HepG2 (cell line): ENCODE data around the gene NTN5. TPM values are rescaled to one million over a fixed set of nuclear protein-coding genes. Genes with fewer than 3 reads are reported as not detected.
A peak's percentile ranks its signal among the peaks of the same experiment; 100 is the strongest.

Experiments
- ISL2 ChIP-seq: sonication (generic); formaldehyde crosslinking; IDR thresholded peaks from 2 replicates; pipeline ENCODE4 v1.5.0; 2020; ENCODE audit warnings: missing genetic modification reagents
- KAT7 ChIP-seq: IDR thresholded peaks from 2 replicates; pipeline ENCODE4 v1.6.1; 2018; ENCODE audit warnings: borderline replicate concordance, missing compliant biosample characterization
- MEF2D ChIP-seq: sonication (generic); formaldehyde crosslinking; IDR thresholded peaks from 2 replicates; pipeline ENCODE4 v1.5.1; 2020; ENCODE audit warnings: mild to moderate bottlenecking, missing genetic modification reagents
- MLX ChIP-seq: IDR thresholded peaks from 2 replicates; pipeline ENCODE4 v1.6.1; 2016
- POLR2G ChIP-seq: fragments of 200-400 bp; formaldehyde crosslinking; IDR thresholded peaks from 2 replicates; pipeline ENCODE4 v1.6.1; 2018; ENCODE audit warnings: mild to moderate bottlenecking, low read depth, low read length, moderate library complexity
- RCOR2 ChIP-seq: IDR thresholded peaks from 2 replicates; pipeline ENCODE4 v1.6.1; 2016; ENCODE audit warnings: missing biosample characterization, missing genetic modification reagents
- TFDP1 ChIP-seq: IDR thresholded peaks from 2 replicates; pipeline ENCODE4 v1.6.1; 2016; ENCODE audit warnings: missing compliant biosample characterization, missing genetic modification reagents, borderline replicate concordance
- ZBTB21 ChIP-seq: sonication (generic); formaldehyde crosslinking; IDR thresholded peaks from 2 replicates; pipeline ENCODE4 v1.4.0; 2020; ENCODE audit warnings: missing genetic modification reagents
- ZBTB4 ChIP-seq: sonication (generic); formaldehyde crosslinking; IDR thresholded peaks from 2 replicates; pipeline ENCODE4 v1.4.0; 2020; ENCODE audit warnings: missing genetic modification reagents, mild to moderate bottlenecking, borderline replicate concordance
- ZFP91 ChIP-seq: sonication (generic); formaldehyde crosslinking; IDR thresholded peaks from 2 replicates; pipeline ENCODE4 v1.9.0; 2022; ENCODE audit warnings: missing genetic modification reagents, mild to moderate bottlenecking, borderline replicate concordance
- ZNF101 ChIP-seq: sonication (generic); formaldehyde crosslinking; IDR thresholded peaks from 2 replicates; pipeline ENCODE4 v1.4.0; 2020; ENCODE audit warnings: mild to moderate bottlenecking, low read depth, missing genetic modification reagents, borderline replicate concordance
- ZNF121 ChIP-seq: sonication (generic); formaldehyde crosslinking; IDR thresholded peaks from 2 replicates; pipeline ENCODE4 v1.5.0; 2020; ENCODE audit warnings: mild to moderate bottlenecking, missing genetic modification reagents
- ZNF143 ChIP-seq: sonication (generic); formaldehyde crosslinking; IDR thresholded peaks from 2 replicates; pipeline ENCODE4 v1.4.0; 2020; ENCODE audit warnings: missing genetic modification reagents
- ZNF234 ChIP-seq: sonication (generic); formaldehyde crosslinking; conservative IDR thresholded peaks from 2 replicates; pipeline ENCODE4 v1.5.1; 2020; ENCODE audit warnings: mild to moderate bottlenecking, missing genetic modification reagents
- polyA plus RNA-seq, 8 experiments: library from polyadenylated mRNA; depleted of rRNA in 3 of 8; stranded (reverse) in 7 of 8; unstranded in 1 of 8; fragments of >200 nt; fragmentation: Illumina TruSeq in 4 of 8; extraction: Trizol in 4 of 8; gene quantifications; 2 replicates each; pipeline versions ENCODE4 v1.2.1 to v1.2.3, GENCODE V29; 2011 to 2016; ENCODE audit warnings: low read depth in 4 of 8, missing spikeins in 1 of 8, mixed read lengths in 1 of 8; ENCODE audit not compliant: insufficient read depth in 1 of 8
- total RNA-seq, 5 experiments: library from RNA; depleted of rRNA; stranded (reverse); fragments of >200 nt; fragmentation: Illumina TruSeq; extraction: Trizol; gene quantifications; 2 replicates each; pipeline ENCODE4 v1.2.3, GENCODE V29; 2016; ENCODE audit warnings: low read depth in 1 of 5
- TF ChIP-seq, protein P1 (sequence below): sonication (generic); formaldehyde crosslinking; IDR thresholded peaks from 2 replicates; pipeline ENCODE4 v1.9.0; 2021; ENCODE audit warnings: missing genetic modification reagents, mild to moderate bottlenecking, borderline replicate concordance
- TF ChIP-seq, protein P2 (sequence below): sonication (generic); formaldehyde crosslinking; IDR thresholded peaks from 2 replicates; pipeline ENCODE4 v1.5.1; 2020; ENCODE audit warnings: mild to moderate bottlenecking, missing genetic modification reagents, moderate library complexity

The NTN5 gene
- total and polyA plus RNA-seq, 2 of the 13 experiments (the other 11 are each of a cell fraction or from before 2014, with no cell fraction given): 0.05 TPM; not detected in 1

GRCh38 chr19:48618916-48619691, 53.7 kb downstream of the NTN5 start, which contains the start of the genes RPL18 and SPHK2 (continued):
- TF ChIP-seq ZBTB4 (CRISPR knock-in tag) (peak; percentile 82; the same call in 1 of the 2 replicates), ZNF101 (CRISPR knock-in tag) (peak; percentile 76; the same call in 1 of the 2 replicates), RCOR2 (CRISPR knock-in tag) (peak; percentile 99; the same call in 1 of the 2 replicates), MLX (CRISPR knock-in tag) (peak; percentile 17; the same call in 1 of the 2 replicates), MEF2D (peak; percentile 92), ZBTB21 (peak; percentile 74), ZNF121 (CRISPR knock-in tag) (0 out of 2 replicates have a peak, but pooled peaks have one; percentile 21), ZNF234 (CRISPR knock-in tag) (no peak; the same call in 1 of the 2 replicates), TFDP1 (CRISPR knock-in tag) (peak; percentile 47; the same call in 1 of the 2 replicates), ZFP91 (CRISPR knock-in tag) (peak; percentile 97), POLR2G (peak; percentile 99), KAT7 (CRISPR knock-in tag) (peak; percentile 95), ISL2 (CRISPR knock-in tag) (peak; percentile 79), ZNF143 (CRISPR knock-in tag) (peak; percentile 84)
- TF ChIP-seq, protein P1, sequence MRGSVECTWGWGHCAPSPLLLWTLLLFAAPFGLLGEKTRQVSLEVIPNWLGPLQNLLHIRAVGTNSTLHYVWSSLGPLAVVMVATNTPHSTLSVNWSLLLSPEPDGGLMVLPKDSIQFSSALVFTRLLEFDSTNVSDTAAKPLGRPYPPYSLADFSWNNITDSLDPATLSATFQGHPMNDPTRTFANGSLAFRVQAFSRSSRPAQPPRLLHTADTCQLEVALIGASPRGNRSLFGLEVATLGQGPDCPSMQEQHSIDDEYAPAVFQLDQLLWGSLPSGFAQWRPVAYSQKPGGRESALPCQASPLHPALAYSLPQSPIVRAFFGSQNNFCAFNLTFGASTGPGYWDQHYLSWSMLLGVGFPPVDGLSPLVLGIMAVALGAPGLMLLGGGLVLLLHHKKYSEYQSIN (CRISPR knock-in tag): no peak; the same call in 1 of the 2 replicates
- TF ChIP-seq, protein P2, sequence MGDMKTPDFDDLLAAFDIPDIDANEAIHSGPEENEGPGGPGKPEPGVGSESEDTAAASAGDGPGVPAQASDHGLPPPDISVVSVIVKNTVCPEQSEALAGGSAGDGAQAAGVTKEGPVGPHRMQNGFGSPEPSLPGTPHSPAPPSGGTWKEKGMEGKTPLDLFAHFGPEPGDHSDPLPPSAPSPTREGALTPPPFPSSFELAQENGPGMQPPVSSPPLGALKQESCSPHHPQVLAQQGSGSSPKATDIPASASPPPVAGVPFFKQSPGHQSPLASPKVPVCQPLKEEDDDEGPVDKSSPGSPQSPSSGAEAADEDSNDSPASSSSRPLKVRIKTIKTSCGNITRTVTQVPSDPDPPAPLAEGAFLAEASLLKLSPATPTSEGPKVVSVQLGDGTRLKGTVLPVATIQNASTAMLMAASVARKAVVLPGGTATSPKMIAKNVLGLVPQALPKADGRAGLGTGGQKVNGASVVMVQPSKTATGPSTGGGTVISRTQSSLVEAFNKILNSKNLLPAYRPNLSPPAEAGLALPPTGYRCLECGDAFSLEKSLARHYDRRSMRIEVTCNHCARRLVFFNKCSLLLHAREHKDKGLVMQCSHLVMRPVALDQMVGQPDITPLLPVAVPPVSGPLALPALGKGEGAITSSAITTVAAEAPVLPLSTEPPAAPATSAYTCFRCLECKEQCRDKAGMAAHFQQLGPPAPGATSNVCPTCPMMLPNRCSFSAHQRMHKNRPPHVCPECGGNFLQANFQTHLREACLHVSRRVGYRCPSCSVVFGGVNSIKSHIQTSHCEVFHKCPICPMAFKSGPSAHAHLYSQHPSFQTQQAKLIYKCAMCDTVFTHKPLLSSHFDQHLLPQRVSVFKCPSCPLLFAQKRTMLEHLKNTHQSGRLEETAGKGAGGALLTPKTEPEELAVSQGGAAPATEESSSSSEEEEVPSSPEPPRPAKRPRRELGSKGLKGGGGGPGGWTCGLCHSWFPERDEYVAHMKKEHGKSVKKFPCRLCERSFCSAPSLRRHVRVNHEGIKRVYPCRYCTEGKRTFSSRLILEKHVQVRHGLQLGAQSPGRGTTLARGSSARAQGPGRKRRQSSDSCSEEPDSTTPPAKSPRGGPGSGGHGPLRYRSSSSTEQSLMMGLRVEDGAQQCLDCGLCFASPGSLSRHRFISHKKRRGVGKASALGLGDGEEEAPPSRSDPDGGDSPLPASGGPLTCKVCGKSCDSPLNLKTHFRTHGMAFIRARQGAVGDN (CRISPR knock-in tag): peak; percentile 93
